Placental epithelial cell (primary cell): Measurements from ENCODE around the gene CYYR1. TPM values are rescaled to one million over a fixed set of nuclear protein-coding genes. Genes with fewer than 3 reads are reported as not detected.

ENCODE experiments used
- total RNA-seq: library from RNA; depleted of rRNA; stranded (reverse); fragments of >200 nt; gene quantifications from 2 replicates; pipeline ENCODE4 v1.2.3, GENCODE V29; 2012

The CYYR1 gene
- total RNA-seq: 0.11 and 0.39 TPM in 2 replicates

DNA sequence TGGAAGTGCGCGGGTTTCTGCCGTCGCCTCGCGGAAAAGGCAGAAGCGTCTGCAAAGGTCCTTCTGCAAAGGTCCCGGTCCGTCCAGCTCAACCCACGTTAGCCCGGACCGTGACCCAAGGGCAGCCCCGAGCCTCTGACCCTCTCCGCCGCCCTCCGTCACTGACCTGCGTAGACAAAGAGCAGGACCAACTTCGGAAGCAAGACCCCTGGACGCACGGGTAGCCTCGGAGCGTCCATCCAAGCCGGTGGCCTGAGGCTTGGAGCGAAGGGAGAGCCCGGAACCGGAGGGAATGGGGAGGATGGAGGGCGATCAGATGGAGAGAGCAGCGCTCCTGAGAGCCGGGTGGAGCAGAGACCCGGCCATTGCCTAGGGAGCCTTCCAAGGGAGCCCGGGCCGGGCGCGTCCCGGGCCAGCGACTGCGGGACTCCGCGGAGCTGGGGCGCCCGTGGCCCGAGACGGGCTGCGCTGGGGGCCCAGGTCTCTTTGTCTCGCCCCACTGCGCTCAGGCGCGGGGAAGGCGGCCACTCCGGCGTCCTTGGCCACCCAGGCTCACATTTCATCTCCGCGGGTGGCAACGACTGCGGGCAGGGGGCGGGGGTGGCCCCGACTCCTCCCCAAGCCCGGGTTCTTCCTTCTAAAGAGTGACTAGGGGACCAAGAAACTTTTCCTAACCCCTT is at the start of gene CYYR1:
CYYR1 (minus strand) TSS at position 585 of the 680 bp plus-strand sequence; CDS start at position 239, 346 bp downstream.

